ENCODE data around the gene FLAD1.

The FLAD1 gene

GRCh38 chr1:155039308-155039669, 56.1 kb downstream of the FLAD1 start:
- ChIA-PET CTCF (interaction anchor here (0.7 to 20.4 kb wide), 5 partner anchors 9 to 46 kb away, joined by 3 to 285 read pairs (median 5); partner anchors contain the start of genes ADAM15 and EFNA4), POLR2A (interaction anchor here (0.5 kb wide), 1 partner anchor 12 kb away, joined by 3 read pairs; the partner anchor contains the start of gene ADAM15)
- no peak for DNase-seq (ENCODE audit: extremely low spot score)
- TF ChIP-seq CTCF (IDR thresholded peaks at IDR 0.05; ENCODE audit: control extremely low read depth, extremely low read depth, low read depth, missing control alignments): no peak

GRCh38 chr1:155040358-155041093, 57.4 kb downstream of the FLAD1 start:
- CTCF ChIA-PET: interaction anchor here (0.6 to 20.4 kb wide), 11 partner anchors 9 to 132 kb away, joined by 3 to 285 read pairs (median 5); partner anchors contain the start of genes ADAM15, EFNA4, KRTCAP2 and PMVK
- no peak for TF ChIP-seq CTCF (IDR thresholded peaks at IDR 0.05; ENCODE audit: control extremely low read depth, extremely low read depth, low read depth, missing control alignments)
- POLR2A ChIA-PET: no interaction called here
- DNase-seq (ENCODE audit: extremely low spot score): no peak
